ENCODE measurements around the gene ERC2.

ERC2 gene

DNA sequence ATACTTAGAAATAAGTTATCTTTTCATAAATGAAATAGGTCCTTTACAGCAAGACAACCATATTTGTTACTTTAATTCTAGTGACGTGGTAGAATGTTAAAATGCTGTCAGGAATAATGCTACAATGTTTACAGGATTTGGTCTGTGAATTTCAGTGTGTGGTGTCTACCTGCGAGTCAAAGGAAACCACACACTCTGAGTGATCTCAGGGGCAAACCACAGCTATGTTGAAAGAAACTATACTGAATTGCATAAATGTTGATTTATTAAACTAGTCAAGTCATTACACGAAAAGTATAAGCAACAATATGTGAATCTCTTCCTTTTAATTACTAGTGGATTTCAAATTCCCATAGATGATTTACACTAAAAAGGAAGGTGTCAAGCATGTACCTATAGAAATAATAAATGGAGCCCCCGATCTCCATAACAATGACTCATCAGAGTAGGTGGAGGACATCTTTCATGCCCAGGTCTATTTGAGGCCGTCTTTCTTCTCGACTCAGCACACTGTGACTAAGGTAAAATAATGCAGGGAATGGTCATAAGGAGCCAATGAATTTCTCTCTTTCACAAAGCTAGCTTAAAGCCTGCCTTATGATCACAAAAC is 463.0 kb downstream of the ERC2 start:
- no peak for DNase-seq

DNA sequence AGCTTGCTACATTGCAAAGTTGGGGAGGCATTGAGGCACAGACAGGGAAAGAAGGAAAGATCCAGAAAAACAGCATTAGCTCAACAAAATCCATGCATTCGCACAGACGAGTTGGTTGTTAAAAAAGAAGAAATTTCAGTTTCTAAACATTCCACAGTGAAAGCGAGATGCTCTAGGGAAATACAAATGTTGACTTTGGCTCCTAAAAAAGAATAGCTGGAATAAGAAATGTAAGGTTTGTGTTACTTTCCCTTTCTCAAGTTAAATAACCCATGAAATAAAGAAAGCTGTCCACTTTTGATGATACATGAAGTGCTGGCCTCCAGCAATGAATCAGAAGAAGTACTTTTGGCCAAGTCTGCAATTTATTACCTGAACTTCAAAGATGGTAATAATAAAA is 465.1 kb downstream of the ERC2 start:
- DNase-seq: no peak

GRCh38 chr3:56001991-56002390 is 466.3 kb downstream of the ERC2 start:
- DNase-seq: no peak

DNA sequence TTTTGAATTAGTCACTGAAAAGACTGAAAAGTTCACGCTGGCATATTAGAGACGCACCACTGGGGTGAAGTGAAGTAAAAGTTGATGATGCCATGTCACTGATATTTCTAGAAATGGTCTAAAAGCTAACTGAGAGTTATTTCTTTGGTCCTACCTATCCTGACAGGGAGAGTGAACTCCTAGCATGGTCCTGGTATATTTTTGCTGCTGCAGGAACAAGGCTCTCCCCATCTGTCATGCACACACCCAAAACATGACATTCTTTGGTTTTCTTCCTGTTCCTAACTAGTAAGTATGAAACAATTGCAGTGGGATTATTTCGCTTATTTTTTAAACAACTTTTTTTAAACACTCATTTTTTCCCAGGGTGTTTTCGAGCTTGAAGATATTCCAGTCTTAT is 466.7 kb downstream of the ERC2 start:
- no peak for DNase-seq

- no peak for DNase-seq
Observed at GRCh38 chr3:55989366-55989765, 478.9 kb downstream of the ERC2 start.

DNA sequence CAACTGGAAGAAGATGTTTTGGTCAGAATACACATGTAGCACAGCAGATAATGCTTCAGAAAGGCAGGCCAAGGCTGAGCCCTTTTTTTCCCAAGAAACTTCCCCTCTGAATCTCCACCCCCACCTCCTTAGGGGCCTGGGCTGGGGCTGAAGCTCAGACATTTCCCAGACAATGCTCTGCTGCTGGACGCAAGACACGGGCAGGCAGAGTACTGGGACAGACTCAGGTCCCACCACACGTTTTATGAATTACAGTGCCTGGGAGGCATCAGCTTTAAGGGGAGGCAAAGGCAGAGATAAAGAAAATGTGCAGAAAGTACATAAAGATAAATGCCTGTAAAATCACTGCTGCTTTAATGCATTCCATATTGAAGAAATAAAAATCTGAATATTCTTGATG is 479.4 kb downstream of the ERC2 start:
- DNase-seq: no peak

GRCh38 chr3:55984626-55985025 is 483.6 kb downstream of the ERC2 start:
- no peak for DNase-seq

GRCh38 chr3:55978953-55979352 is 489.3 kb downstream of the ERC2 start:
- DNase-seq: no peak

DNA sequence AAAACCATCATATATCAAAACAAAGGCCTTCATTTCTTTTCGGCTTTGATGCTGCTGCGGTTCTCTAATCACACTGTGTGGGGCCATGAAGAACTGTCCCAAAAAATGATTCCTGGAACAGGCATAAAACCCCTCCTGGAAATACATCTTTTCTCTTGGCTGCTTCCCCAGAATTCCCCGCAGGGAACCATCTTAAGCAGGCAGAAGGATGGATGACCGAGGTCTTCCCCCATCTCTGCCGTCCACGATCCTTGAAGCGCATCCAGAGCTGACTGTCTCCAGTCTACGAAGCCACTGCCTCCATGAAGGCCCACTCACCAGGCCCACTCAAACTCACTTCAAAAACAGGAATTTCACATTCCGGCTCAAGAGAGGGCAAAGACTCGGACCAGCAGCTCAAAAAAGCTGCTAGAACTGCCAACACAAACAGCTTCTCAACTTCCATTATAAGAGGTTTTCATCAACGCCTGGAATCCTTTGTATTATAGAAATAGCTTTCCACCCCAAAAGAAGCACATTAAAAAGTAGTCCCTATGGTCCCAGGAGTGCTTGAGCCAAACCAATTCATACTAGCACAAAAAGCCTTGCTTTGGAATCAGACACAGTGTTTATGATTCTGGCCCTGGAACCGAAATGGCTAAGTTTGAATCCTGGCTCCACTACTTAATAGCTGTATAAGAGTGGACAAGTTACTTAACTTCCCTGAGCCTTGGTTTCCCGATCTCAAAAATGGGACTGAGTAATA is 493.7 kb downstream of the ERC2 start:
- DNase-seq: no peak

DNA sequence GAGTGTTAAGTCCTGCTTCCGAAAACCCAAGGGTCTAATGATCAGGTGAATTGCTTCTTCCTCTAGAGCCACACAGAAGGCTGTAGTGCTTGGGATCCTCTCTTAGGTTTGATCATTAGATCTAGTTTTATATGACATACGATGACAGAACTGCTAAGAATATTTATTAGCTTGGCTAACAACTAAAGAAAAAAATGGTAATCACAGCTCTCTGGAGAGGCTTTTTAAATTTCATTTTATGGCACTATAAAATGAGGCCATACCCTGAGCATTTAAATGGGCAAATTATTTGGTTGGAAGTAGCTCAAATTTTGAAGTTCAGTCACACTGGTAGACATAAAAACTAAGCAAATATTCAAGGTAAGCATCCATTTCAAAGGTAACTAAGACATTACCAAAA is 498.6 kb downstream of the ERC2 start:
- no peak for DNase-seq

- no peak for DNase-seq
Observed at GRCh38 chr3:55968331-55968730, 499.9 kb downstream of the ERC2 start.

- DNase-seq: no peak
Observed at GRCh38 chr3:55966566-55966965, 501.7 kb downstream of the ERC2 start.

DNA sequence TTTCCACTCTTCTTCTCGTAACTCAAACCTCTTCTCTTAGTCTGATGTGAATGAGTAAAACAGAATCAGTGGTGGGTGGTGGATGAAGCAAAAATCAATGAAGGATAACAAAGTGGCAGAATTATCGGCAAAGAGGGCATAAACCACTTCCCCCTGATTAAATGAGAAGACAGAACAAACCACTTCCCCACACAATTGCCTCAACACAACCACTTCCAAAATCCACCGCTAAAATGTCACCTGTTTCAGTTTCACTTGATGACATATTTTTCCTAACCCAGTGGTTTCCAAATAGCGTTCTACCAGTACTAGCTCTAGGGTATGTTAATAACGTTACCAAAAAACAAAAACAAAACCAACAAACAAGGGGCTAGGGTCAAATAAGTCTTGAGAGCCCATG is 502.5 kb downstream of the ERC2 start:
- DNase-seq: no peak

- DNase-seq: peak in 2 of 56 donors; percentile 1 to 2
Observed at GRCh38 chr3:55964491-55964985, 503.7 kb downstream of the ERC2 start.

DNA sequence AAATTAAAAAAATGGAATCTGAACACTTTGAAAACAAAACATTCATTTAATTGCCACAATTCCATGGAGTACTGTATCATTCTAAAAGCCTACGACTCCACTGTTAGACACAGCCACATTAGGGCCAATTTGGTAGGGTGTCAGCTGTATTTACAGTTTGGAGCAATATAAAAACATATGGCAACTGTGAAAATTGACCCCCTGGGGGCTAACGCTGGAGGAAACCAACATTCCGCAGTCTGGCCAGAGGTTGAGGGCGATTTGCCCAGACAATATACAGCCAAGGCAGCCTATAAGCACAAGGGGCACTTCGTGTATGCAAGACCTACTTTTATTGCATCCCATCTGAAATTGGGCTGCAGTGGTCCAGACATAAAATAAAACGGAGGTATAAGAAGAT is 504.7 kb downstream of the ERC2 start:
- no peak for DNase-seq

GRCh38 chr3:55959471-55960080 is 508.7 kb downstream of the ERC2 start:
- no peak for DNase-seq

DNA sequence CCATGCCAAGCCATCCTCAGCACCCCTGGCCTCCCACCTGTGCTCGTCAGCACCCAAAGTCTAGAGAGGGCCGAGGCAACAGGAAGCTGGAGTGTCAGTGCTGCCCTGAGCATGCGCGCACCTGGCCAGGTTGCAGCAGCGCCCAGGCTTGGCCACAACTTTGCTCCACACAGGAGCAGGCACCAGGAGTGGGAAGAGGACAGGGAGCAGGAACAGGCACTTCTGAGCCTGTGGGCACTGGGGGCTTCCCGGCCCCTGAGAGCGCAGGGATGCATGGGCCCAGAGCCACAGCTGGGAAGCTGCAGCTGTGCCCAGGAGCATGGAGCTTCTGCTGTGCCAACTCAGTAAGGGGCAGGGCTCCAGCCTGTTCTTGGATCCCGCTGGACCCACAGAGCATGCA is 509.7 kb downstream of the ERC2 start:
- no peak for DNase-seq

DNA sequence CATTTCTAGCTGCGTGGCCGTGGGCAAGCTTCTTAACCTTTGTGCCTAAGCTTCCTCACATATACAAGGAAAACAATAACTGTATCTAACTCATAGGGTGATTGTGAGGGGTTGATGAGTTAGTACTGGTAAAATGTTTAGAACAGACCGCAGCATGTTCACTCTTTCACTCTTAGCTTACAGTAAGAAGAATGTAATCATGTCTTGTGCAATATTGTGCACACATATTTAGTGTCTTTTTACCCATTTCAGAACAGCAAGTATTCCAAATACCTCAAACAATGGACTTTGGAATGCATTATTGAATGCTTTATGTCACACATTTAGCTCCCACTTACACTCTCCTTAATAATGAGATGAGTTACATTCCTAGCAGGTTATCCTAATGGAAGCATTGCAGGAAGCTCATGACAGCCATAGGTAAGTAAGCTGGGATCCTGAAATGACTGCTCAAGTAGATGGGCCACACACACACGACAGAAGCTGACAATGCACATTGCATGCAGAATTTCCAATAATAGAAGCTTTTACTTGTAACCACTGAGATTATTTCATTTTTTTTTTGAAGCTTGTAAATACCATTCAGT is 512.3 kb downstream of the ERC2 start:
- no peak for DNase-seq

GRCh38 chr3:55951388-55951787 is 516.9 kb downstream of the ERC2 start:
- no peak for DNase-seq

- DNase-seq: no peak
Observed at GRCh38 chr3:55947406-55947805, 520.9 kb downstream of the ERC2 start.

DNA sequence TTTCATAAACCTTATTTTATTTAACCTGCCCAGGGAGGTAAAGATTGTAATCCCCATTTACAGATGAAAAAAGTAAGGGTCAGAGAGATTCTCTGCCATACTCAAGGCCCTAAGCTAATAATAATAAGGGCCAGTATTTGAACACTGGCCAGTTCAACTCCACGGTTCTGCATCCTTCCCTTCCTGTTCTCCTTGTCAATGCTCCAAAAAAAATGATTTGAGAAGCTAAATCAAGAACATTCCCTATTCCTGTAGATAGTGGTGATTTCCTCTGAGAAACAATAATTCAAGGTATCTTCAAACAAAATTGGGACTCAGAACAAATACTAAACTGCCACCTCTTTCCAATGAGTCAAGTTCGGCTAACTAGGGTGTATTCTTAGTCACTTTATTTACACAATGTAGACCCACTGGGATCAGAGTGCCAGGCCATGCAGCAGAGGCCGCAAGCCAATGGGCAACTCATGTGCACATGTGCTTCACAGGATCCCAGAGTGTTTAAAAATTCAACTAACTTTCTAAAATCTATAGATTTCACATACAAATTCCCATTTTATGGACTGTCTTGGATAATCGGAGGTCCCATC is 521.6 kb downstream of the ERC2 start:
- no peak for DNase-seq

DNA sequence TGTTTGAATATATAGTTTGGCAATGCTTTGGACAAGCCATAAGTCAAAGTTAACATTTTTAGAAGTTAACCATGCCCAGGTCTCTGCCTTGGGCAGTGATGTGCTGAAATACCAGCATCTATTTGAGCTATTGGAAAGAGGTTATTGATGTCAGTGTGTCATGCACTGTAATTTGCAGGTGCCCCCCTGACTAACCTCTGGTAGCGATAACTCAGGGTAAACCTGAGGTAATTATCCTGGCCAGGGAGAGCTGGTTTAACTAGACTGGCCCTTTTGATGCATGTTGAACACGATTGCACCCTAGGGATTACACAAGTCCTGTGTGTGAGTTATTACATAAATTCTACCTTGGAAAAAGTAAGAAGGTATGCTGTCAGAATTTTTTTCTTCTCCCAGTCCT is 525.4 kb downstream of the ERC2 start:
- DNase-seq: no peak
